ENCODE measurements around the gene TBC1D22B.

The TBC1D22B gene

GRCh38 chr6:37309046-37309445, 51.5 kb downstream of the TBC1D22B start:
- no peak for TF ChIP-seq CTCF (conservative IDR thresholded peaks at IDR 0.05; ENCODE audit: low read depth, low read length)
- no peak overlapping the region for H3K4me3 ChIP-seq (ENCODE audit: low read length)

GRCh38 chr6:37309692-37310091, 52.1 kb downstream of the TBC1D22B start:
- DNase-seq (ENCODE audit: low read depth), result no peak
- no peak for TF ChIP-seq CTCF (conservative IDR thresholded peaks at IDR 0.05; ENCODE audit: low read depth, low read length)
- H3K4me3 ChIP-seq (ENCODE audit: low read length), result no peak overlapping the region

More at GRCh38 chr6:37309046-37309445, 51.5 kb downstream of the TBC1D22B start:
- DNase-seq (ENCODE audit: low read depth), result no peak

- TF ChIP-seq CTCF (conservative IDR thresholded peaks at IDR 0.05; ENCODE audit: low read depth, low read length), result no peak
- no peak overlapping the region for H3K4me3 ChIP-seq (ENCODE audit: low read length)
- DNase-seq (ENCODE audit: low read depth), result no peak
These were observed 53.4 kb downstream of the TBC1D22B start for GRCh38 chr6:37310966-37311365.

GRCh38 chr6:37311741-37312473, 54.3 kb downstream of the TBC1D22B start:
- TF ChIP-seq CTCF (conservative IDR thresholded peaks at IDR 0.05; ENCODE audit: low read depth, low read length), result no peak
- no peak for DNase-seq (ENCODE audit: low read depth)
- H3K4me3 ChIP-seq (ENCODE audit: low read length), result no peak overlapping the region

- no peak for TF ChIP-seq CTCF (conservative IDR thresholded peaks at IDR 0.05; ENCODE audit: low read depth, low read length)
- no peak overlapping the region for H3K4me3 ChIP-seq (ENCODE audit: low read length)
- no peak for DNase-seq (ENCODE audit: low read depth)
These were observed 56.3 kb downstream of the TBC1D22B start for GRCh38 chr6:37313723-37314486.

- no peak for DNase-seq (ENCODE audit: low read depth)
- H3K4me3 ChIP-seq (ENCODE audit: low read length), result no peak overlapping the region
- peak; percentile 61 for TF ChIP-seq CTCF (conservative IDR thresholded peaks at IDR 0.05; ENCODE audit: low read depth, low read length)
These were observed 57.0 kb downstream of the TBC1D22B start for GRCh38 chr6:37314487-37315156.

Measured in retinal pigment epithelial cell (primary cell).